OCI-M1 (cell line): ENCODE results near the gene DQX1.

Source experiments
- DNase-seq: peaks from one replicate; lab custom pipeline; 2025; lab: John Stamatoyannopoulos, UW

Gene DQX1

DNA sequence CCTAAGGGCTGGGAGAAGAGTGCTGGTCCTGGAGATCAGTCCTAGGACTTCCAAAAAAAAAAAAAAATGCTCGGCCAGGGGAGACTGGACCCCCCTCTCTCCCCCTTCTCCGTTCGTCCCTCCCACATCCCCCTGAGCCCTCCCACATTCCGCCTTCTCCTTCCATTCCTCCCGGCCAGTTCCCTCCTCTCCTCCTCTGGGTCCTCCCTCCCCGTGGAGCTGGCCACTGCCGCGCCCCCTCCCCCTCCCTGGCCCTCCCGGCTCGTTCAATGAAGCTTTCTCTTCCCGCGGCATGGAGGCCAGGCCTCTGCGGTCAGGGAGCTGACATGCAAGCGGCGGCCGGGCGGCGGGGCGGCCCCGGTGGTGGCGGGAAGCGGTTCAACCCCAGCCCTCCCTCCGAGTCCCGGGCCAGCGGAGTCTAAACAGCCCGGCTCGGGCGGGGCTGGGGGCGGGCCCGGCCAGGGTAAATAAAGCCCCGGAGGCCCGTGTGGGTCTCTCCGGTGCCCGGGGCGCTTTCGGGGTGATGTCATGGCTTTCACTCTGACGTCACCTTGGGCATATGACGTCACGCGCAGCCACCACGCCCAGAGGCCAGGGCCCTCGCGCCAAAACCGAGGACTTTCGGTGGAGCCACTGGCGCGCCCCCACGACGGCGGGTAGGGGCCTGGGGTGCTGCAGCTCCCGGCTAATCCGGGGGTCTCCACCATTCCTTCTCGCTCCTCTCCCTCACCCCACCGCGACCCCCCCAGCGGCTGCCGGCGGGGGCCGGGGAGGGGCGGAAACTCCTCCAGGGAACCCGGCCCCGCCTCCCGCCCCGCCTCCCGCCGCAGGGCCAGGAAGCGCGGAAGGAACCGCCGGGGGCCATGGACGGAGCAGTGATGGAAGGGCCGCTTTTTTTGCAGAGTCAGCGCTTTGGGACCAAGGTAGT lies 28.1 kb upstream of the DQX1 start, which contains the start of the genes DOK1 and LOXL3:
Gene DOK1 (plus strand): TSS at position 829 of the 928 bp plus-strand sequence. CDS start 35 bp downstream, at position 864.
Gene LOXL3 (minus strand): TSS at position 51 of the 928 bp plus-strand sequence. CDS start 1,308 bp downstream, outside the sequence.
- peak; percentile 86 for DNase-seq

DNA sequence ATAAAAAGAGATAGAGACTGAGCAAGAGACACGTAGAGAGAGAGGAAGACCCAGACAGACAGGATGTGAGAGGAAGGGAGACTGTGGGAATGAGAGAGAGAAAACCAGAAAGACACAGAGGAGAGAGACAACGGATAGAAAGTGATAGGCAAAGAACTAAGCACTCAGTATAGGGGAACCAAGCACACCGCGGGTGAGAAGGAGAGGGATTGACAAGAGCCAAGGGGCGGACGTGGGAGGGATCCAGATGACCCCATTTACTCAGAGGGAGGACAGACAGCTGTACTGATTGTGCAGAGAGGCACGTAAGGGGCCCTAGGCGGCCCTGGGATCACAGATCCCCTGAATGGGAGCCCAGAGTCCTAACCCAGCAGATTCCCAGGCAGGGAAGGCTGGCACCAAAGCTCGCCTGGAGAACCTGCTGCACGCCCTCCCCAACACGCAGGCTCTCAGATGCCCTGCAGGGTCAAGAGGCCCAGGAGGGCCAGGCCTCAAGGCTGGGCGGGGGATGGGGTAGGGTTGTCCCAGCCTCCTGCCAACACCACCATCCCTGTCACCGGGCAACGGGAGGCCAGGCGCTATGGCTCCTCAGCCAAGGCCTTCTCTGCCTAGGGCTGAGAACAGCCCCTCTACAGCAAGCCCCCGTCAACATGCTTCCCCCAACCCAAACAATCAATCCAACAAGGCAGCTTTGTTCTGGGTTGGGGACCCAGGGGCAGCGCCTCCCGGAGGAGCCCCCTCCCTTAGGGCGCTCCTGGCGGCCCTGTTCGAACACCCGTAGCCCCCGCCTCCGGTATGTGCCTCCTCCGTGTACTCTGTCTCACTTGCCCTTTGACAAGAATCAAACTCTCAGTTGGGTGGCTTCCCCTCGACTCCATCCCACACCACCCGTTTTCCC lies 27.1 kb upstream of the DQX1 start:
- no peak for DNase-seq

DNA sequence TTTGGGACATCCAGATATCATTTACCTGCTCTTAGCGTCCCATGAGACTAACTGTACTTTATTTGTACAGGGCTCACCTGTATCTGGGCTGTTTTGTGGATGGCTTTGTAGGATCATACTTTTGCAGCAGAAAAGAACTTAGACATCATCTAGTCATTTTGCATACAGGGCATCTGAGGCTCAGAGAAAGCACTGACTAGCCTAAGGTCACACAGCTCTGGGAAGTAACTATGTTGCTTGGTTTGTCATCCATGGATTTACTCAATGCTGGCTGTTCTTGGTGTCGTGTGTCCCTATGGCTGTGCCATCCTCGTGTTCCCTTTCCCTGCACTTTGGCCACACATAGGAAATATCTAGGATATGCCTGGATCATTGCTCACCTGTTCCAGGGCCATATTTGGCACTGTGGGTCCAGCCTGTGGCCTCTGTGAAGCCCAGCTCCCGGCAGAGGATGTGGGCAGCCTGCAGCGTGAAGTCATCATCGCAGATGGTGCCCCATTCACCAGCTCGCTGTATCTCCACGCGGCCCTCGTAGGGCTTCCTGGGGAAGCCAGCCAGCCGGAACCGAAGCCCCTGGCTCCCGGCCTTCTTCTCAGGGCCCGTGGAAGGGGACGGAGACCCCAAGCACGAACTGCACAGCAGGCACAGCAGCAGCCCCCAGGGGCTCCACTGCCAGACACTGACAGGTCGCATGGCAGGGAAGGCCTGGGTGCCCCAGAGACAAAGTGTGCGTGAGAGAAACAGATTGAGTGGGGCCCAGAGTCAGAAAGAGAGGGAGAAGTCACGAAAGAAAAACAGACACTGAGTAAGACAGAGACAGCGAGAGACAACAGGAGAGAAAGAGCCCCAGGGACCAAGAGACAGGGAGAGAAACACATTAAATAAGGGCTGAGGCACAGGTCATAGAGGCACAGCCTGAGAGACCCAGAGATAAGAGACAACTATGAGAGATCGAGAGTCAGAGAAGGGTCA lies 26.2 kb upstream of the DQX1 start:
- no peak for DNase-seq

- DNase-seq, result no peak
Measured at GRCh38 chr2:74551530-74551929, 25.5 kb upstream of the DQX1 start.

- no peak for DNase-seq
Measured at GRCh38 chr2:74550231-74550630, 24.2 kb upstream of the DQX1 start.

DNA sequence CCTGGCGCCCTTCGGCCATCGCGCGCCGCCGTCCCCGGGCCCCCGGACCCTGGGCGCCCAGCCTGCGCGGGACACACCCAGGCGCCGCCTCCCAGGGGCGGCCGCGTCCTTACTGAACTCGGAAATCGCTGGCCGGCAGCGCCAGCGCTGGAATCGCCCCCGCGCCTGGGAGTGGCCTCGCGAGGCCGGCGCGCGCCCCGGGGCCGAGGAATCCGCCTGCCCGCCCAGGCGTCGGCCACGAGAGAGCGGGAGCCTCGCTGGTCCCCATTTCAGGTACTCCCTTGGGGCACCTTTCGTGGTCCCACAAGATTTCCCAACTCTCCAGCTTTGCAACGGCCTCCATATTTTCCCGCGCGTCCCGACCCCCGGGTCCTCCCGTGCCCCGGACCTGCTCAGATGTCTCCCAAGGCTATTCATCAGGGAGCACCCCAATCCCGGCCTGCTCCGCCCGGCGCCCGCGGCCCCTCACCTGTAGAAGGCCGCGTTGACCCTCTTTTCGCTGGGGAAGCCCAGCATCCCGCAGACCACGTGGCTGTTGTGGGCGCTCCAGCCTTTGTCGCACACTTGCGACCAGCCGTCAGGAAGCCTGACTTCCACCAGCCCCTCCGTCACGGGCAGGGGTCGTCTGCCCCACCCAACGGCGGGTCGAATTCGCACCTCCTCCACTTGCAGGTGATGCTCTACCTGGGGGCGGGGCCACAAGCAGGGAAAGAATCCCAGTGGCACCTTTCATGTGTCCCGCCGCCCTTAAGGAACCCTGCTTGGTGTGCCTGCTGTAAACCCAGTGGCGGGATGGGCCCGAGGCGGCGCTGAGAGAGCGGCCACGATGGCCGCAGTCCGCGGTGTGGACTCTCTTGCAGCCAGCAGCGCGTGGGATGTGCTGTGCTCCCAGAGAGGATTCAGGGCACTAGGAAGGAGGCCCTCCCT lies 23.1 kb upstream of the DQX1 start:
- DNase-seq, result peak; percentile 64

DNA sequence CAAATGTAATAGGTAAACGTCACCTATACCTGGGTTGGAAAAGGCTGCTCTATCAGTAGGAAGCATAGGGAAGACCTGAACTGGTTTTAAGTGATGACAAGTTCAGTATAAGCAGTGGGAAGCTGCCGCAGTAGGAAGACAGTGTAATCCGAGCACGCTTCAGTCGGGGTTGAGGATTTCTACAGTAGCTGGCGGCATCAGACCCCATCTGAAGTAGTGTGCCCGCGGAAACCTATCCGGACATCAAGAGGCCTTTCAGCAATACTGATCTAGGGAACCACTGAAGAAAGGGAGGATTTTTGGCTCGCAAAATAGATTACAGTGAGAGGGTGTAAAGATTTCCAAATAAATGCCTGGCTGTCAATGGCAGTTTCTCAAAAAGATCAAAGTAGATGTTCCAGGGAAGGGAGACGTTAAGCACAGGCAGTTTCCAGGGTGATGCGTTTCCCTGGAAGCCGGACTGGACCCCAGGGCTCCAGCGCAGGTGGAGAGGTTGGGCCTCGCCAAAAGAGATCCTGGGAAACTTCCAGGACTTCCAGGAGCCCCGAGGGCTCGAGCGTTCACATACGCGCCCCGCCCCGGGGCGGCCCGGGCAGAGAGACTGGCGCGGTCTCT lies 22.4 kb upstream of the DQX1 start:
- DNase-seq, result no peak

- no peak for DNase-seq
Measured at GRCh38 chr2:74546004-74546403, 20.0 kb upstream of the DQX1 start.

DNA sequence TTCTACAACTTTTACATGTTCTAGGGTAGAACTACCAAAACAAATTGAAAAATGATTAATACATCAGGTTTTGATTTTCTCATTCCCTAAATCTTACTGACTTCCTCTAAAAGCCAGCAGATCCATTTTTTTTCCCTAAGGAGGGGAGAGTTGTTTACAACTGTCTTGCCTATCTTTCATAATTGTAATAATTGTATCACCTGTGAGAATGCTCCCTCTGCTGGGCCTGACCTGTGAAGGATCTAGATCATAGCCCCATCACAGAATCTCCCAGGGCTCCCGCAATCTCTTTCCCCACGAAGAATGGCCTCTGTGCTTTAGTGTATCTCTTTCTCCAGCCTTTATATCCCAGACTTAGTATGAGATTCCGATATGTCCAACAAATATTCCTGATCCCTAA lies 18.6 kb upstream of the DQX1 start:
- no peak for DNase-seq

- no peak for DNase-seq
Measured at GRCh38 chr2:74542978-74543377, 16.9 kb upstream of the DQX1 start.

- DNase-seq, result no peak
Measured at GRCh38 chr2:74540291-74540690, 14.3 kb upstream of the DQX1 start.

DNA sequence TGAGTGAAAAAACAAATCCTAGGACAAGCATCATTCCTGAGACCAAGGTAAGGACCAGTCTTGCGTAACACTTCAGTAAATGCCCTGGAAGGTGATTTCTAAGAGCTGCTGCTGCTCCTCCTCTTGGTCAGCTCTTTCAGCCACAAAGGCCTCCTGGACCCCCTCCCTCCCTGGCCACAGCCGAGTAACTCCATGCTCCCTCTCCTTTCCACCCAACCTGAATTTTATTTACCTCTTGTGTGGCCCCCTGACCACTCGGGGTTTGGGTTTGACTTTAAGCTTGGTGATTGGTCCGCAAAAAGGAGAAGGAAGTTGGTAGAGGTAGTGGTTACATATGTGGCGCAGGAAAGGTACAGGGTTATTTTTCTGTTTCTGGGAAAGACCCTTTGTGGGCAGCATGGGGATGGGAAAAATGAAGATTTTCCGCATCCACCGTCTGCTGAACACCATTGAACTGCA lies 12.9 kb upstream of the DQX1 start:
- no peak for DNase-seq

- DNase-seq, result no peak
Measured at GRCh38 chr2:74537140-74537539, 11.1 kb upstream of the DQX1 start.

- no peak for DNase-seq
Measured at GRCh38 chr2:74536166-74536950, 10.3 kb upstream of the DQX1 start.

DNA sequence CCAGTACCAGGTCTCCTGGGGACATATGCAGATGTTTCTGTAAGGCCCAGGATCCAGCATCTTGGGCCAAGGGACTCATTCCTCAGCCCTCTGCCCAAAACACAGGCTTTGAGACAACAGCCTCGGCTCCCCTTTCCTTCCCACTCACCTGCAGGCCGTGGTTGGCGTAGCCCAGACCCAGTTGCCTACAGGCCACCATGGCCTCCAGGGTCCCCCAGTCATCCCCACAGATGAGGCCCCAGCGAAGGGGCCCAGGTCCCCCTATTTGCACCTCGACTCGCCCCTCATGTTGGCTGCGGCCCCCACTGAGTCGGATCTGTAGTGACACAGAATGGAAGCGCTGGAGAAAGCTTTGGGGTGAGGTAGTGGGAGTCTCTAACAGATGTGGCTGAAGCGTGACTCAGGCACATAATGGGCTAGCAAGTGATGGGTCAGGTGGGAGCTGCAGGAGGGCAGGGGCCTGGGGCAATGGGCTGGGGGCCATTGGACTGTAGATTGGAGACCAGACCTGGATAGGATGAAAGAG lies 9.5 kb upstream of the DQX1 start:
- DNase-seq, result no peak

DNA sequence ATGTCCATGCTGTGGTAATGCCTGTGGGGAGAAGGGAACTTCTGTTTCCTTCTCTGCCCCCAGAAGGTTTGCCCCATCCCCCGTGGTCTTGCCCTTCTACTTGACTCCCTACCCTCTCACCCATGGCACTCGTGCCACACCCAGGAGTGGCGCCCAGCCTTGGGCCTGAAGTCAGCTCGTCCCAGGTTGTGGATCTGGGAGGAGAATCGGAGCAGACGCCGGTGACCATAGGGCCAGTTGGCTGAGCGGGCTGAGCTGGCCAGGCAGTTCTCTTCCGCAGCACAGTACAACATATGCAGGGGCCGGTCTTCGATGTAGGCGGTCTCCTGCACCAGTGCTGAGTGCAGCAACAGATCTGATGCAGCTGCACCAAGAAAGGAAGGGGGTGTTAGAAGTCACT lies 8.4 kb upstream of the DQX1 start:
- DNase-seq, result no peak

GRCh38 chr2:74533464-74533863 lies 7.4 kb upstream of the DQX1 start:
- DNase-seq, result no peak

- DNase-seq, result peak; percentile 39
Measured at GRCh38 chr2:74532222-74532621, 6.2 kb upstream of the DQX1 start.

- DNase-seq, result no peak
Measured at GRCh38 chr2:74531666-74532065, 5.6 kb upstream of the DQX1 start.
